Sciatic nerve (tissue), 2 donors: ENCODE results near the gene TAF9B. TPM values are rescaled to one million over a fixed set of nuclear protein-coding genes. Genes with fewer than 3 reads are reported as not detected.
A peak's percentile ranks its signal among the peaks of the same experiment; 100 is the strongest.
"Not testable (repeated sequence)": the region's sequence is repeated elsewhere in the genome, so short reads cannot be mapped to it uniquely, and the experiment has no call there.

Experiments used
- ATAC-seq: fragments of 200-7000 bp; cut with Tn5 transposase; one replicate; pipeline ENCODE4 v1.9.1; 2020; ENCODE audit warnings: mild to moderate bottlenecking, moderate library complexity
- DNase-seq: peaks from one replicate; pipeline ENCODE4 v3.0.0-alpha.2; 2020; ENCODE audit warnings: low spot score
- intact Hi-C: fragments of 100-400 bp; cut with DNase I; formaldehyde crosslinking; loops from one replicate; pipeline ENCODE4 v1.14.2; 2022
- total RNA-seq: library from RNA; stranded (reverse); fragmentation: NEBNext Ultra II Directional; extraction: Animal tissue kit (Norgen Biotek cat#: 25700); gene quantifications from one replicate; pipeline ENCODE4 v1.2.1, GENCODE V29; 2021
- donor health status: DM: no; HTN: no; CAD: no.
- donor health status: DM: no; HTN: no; CAD: no.

TAF9B gene
- total RNA-seq, 1 donor from 2014 or later, result 20.3 TPM

- DNase-seq (no peak), ATAC-seq (no peak)
- intact Hi-C loops, result no loop called here
These were observed 19.8 kb downstream of the TAF9B start for GRCh38 chrX:78119521-78120227.

DNA sequence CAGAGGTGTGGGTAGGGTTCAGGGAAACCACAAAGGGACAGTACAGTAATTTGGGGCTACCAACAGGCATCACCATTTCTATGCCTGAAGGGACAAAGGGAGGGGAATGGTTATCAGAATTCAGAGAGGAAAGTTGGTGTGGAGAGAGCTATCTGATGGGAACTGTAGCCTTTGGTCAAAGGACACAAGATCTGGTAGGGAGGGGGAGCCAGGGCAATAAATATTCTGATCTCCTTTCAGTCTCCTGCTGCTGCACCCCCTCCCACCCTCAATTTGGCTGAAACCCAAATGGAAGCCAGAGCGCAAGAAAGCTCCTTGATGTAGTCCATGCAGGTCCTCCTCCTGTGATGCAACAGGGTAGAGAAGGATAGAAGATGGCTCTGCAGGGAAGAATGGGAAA is 20.8 kb downstream of the TAF9B start:
- ATAC-seq (no peak), DNase-seq (no peak)
- intact Hi-C loops, result no loop called here

- intact Hi-C loops, result no loop called here
- DNase-seq, result no peak
- ATAC-seq, result no peak
These were observed 22.7 kb downstream of the TAF9B start for GRCh38 chrX:78116766-78117165.

GRCh38 chrX:78116365-78116764 is 23.1 kb downstream of the TAF9B start:
- DNase-seq, result no peak
- intact Hi-C loops, result no loop called here
- no peak for ATAC-seq

GRCh38 chrX:78111140-78111931 is 28.1 kb downstream of the TAF9B start:
- no peak for DNase-seq
- ATAC-seq, result no peak
- intact Hi-C loops, result no loop called here

- intact Hi-C loops, result no loop called here
- DNase-seq (no peak), ATAC-seq (no peak)
These were observed 30.0 kb downstream of the TAF9B start for GRCh38 chrX:78109458-78109857.

DNA sequence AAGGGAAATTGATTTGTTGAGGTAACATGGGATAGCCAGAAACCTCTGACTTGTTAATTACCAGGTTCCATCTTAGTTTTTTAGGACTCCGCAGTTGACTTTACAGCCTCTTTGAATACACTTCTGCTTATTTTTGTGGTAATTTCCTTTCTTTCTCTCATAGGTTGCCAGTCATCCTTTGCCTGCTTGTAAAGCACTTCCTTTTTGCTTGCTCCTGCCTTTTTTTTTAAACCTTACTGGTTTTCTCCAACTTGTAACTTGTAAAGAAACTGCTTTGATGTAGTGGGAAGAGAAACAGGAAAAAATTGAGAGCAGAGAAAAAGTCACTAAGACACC is 32.8 kb downstream of the TAF9B start:
- ATAC-seq (no peak), DNase-seq (no peak)
- intact Hi-C loops, result no loop called here

- intact Hi-C loops, result no loop called here
- ATAC-seq, result no peak
- no peak for DNase-seq
These were observed 33.4 kb downstream of the TAF9B start for GRCh38 chrX:78105944-78106650.

GRCh38 chrX:78104447-78105176 is 34.8 kb downstream of the TAF9B start:
- intact Hi-C loops, result no loop called here
- ATAC-seq (peak; percentile 68), DNase-seq (no peak)

- ATAC-seq (peak; percentile 99), DNase-seq (peak; percentile 96)
- intact Hi-C loops, result no loop called here
These were observed 35.6 kb downstream of the TAF9B start, which contains the start of gene PGK1 for GRCh38 chrX:78103623-78104446. Gene PGK1 (plus strand): TSS chrX:78104248. CDS start chrX:78104341, 93 bp downstream.

DNA sequence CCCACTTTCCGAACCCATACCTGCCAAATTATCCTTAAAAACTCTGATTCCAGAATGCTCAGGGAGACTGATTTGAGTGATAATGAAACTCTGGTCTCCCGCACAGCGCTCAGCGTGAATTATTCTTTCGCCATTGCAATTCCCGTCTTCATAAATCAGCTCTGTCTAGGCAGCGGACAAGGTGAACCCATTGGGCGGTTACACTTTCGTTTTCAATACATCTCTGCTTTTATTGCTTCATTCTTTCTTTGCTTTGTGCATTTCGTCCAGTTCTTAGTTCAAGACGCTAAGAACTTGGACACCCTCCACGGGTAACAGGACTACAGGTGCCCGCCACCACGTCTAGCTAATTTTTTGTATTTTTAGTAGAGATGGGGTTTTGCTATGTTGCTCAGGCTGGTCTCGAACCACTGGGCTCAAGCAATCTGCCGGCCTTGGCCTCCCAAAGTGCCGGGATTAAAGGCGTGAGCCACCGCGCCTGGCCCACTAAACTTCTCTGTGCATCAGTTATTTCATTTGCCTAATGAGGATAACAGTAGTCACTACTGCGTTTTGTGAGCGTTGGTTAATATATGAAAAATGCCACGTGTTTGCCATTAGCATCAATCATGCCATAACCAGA is 36.3 kb downstream of the TAF9B start:
- ATAC-seq, result no peak
- DNase-seq, result no peak
- intact Hi-C loops, result no loop called here

GRCh38 chrX:78102091-78102490 is 37.4 kb downstream of the TAF9B start:
- ATAC-seq (no peak), DNase-seq (no peak)
- intact Hi-C loops, result no loop called here

DNA sequence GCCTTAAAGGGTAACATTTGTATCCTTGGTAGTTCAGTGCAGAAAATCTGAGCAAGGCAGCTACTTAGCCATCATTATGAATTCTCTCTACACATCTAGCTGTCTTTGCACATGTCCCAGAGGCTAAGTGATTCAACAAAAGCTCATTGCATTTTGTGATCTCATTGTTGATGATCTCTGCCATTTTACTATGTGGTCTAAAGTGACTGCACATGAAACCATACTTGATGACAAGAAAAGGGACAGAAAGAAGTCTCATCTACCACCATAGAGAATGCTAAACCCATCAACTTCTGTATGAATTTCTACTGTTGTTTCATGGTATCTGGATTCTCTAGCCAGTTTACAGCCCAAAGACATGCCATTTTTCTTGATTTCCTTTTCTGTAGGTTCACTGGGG is 41.3 kb downstream of the TAF9B start:
- intact Hi-C loops, result no loop called here
- ATAC-seq (no peak), DNase-seq (no peak)

DNA sequence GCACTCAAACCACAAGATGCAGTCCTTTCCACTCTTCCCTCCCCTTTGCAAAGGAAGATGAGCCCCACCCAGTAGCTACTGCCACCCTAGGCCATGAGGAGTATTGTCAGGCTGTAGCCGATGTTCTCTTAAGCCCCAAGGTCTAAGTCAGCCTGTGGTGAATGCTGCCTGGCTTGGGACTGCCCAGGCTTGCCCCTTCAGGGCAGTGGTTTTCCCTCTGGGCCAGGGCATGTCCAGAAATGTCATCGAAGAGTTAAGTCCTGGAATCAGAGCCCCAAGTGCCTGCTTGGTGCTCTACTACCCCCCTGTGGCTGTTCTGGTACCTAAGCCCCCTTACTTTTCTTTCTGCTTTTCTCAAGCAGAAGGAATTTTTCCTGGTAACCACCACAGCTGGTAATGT is 47.2 kb downstream of the TAF9B start:
- DNase-seq (no peak), ATAC-seq (no peak)
- intact Hi-C loops, result no loop called here

DNA sequence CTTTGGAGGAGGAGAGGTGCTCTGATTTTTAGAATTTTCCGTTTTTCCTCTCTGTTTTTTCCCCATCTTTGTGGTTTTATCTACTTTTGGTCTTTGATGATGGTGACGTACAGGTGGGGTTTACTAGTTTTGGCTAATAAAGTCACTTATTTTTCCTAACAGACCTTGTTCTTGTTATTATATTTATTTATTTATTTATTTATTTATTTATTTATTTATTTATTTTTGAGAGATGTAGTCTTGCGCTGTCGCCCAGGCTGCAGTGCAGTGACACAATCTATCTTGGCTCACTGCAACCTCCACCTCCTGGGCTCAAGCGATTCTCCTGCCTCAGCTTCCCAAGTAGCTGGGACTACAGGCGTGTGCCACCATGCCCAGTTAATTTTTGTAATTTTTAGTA is 58.0 kb downstream of the TAF9B start:
- intact Hi-C loops, ATAC-seq, DNase-seq: not testable (repeated sequence)
